ENCODE measurements around the gene PIP5K1B. TPM values are rescaled to one million over a fixed set of nuclear protein-coding genes. Genes with fewer than 3 reads are reported as not detected.

PIP5K1B gene
- total RNA-seq, 2 donors from 2014 or later = 3.9 to 7.1 TPM

DNA sequence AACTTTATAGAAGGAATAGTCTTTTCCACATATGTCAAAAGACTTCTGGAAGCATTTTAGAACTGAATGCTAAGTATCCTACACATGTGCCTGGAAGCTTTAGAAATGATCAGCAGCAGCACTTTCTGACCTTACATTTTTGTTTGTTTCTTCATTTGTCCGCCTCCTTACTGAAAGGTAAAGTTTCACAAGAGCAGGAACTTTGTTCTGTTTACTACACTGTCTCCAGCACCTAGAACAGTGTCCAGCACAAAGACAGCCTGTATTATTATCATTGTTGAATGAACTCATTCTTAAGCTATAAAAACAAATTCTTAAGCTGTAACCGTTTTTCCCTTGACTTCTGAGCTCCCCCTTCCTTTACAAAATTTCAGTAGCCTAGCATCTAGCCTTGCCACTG is 14.8 kb downstream of the PIP5K1B start:
- Histone ChIP-seq H3K27ac (no peak overlapping the region), H3K4me3 (no peak overlapping the region), H3K9me3 (no peaks in the 10 kb centered on the region), H3K36me3 (no peaks in the 10 kb centered on the region), H3K27me3 (replicated peaks; ENCODE audit: insufficient read depth) (no peaks in the 10 kb centered on the region), H3K4me1 (ENCODE audit: control insufficient read depth in 1 of 2, low read depth in 2 of 2) (no peaks in the 10 kb centered on the region)
- DNase-seq (ENCODE audit: low spot score) (no peak), ATAC-seq (ENCODE audit: insufficient number of reproducible peaks, low FRiP score, low read depth) (no peak)
- no peak for TF ChIP-seq CTCF (IDR thresholded peaks at IDR 0.05)

GRCh38 chr9:68720656-68721313 is 15.7 kb downstream of the PIP5K1B start:
- H3K27ac ChIP-seq = no peak overlapping the region
- DNase-seq (ENCODE audit: low spot score) (no peak), ATAC-seq (ENCODE audit: insufficient number of reproducible peaks, low FRiP score, low read depth) (no peak)
- no peaks in the 10 kb centered on the region for H3K27me3 ChIP-seq (replicated peaks; ENCODE audit: insufficient read depth)
- TF ChIP-seq CTCF (IDR thresholded peaks at IDR 0.05) = no peak
- H3K36me3 ChIP-seq = no peaks in the 10 kb centered on the region
- H3K4me1 ChIP-seq (ENCODE audit: control insufficient read depth in 1 of 2, low read depth in 2 of 2) = no peaks in the 10 kb centered on the region
- no peaks in the 10 kb centered on the region for H3K9me3 ChIP-seq
- H3K4me3 ChIP-seq = no peak overlapping the region

DNA sequence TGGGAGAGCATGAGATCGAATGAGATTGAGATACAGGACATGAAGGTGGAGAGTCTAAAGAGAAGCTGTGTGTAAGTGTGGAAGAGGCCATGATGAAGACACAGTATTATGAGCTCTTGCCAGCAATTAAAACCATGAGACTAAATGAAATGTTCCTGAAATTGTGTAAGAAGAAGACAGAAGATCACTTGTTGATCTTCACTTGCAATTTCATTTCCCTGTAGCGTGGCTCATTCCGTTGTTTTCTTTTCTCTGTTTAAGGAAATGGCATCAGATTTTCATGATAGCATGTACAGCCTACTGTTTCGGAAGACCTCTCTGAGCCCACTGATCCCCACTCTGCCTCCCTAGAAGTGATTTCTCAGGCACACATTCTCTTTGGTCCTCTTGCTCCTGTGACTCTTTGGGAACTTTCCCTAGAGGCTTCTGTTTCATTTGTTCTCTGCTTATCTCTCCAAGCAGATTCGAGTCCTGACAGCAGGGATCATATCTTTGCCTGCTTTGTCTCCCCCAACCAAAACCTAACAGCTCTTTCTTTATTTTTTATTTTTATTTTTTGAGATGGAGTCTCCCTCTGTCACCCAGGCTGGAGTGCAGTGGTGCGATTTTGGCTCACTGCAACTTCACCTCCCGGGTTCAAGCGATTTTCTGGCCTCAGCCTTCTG is 16.8 kb downstream of the PIP5K1B start:
- no peak for TF ChIP-seq CTCF (IDR thresholded peaks at IDR 0.05)
- Histone ChIP-seq H3K27me3 (replicated peaks; ENCODE audit: insufficient read depth) (no peaks in the 10 kb centered on the region), H3K9me3 (no peaks in the 10 kb centered on the region), H3K27ac (no peak overlapping the region), H3K4me1 (ENCODE audit: control insufficient read depth in 1 of 2, low read depth in 2 of 2) (no peaks in the 10 kb centered on the region), H3K4me3 (no peak overlapping the region), H3K36me3 (no peaks in the 10 kb centered on the region)
- ATAC-seq (ENCODE audit: insufficient number of reproducible peaks, low FRiP score, low read depth) (no peak), DNase-seq (ENCODE audit: low spot score) (no peak)

DNA sequence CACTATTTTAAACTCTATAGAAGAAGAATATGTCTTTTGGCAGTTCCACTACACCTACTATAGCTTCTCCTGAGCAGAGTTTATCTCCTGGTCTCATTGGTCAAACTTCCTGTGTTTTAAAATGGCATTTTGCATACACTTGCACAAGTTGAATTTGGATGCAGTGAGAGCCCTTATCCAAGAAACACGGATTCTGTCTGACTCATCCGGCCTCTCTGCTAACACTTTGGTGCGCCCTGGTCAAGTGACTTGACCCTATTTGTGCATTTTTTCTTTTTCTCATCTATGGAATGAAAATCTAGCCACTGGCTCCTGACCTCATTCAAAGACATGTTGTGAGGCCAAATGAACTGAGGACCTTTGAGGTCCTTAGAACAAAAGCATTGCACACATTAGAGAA is 20.0 kb downstream of the PIP5K1B start:
- no peak for TF ChIP-seq CTCF (IDR thresholded peaks at IDR 0.05)
- ATAC-seq (ENCODE audit: insufficient number of reproducible peaks, low FRiP score, low read depth) (no peak), DNase-seq (ENCODE audit: low spot score) (no peak)
- H3K36me3 ChIP-seq = no peaks in the 10 kb centered on the region
- no peak overlapping the region for H3K27ac ChIP-seq
- H3K9me3 ChIP-seq = no peaks in the 10 kb centered on the region
- no peaks in the 10 kb centered on the region for H3K27me3 ChIP-seq (replicated peaks; ENCODE audit: insufficient read depth)
- H3K4me1 ChIP-seq (ENCODE audit: control insufficient read depth in 1 of 2, low read depth in 2 of 2) = no peaks in the 10 kb centered on the region
- H3K4me3 ChIP-seq = no peak overlapping the region

- ATAC-seq (ENCODE audit: insufficient number of reproducible peaks, low FRiP score, low read depth) (no peak), DNase-seq (ENCODE audit: low spot score) (no peak)
- Histone ChIP-seq H3K27ac (no peak overlapping the region), H3K4me1 (ENCODE audit: control insufficient read depth in 1 of 2, low read depth in 2 of 2) (no peaks in the 10 kb centered on the region), H3K4me3 (no peak overlapping the region), H3K9me3 (no peaks in the 10 kb centered on the region), H3K27me3 (replicated peaks; ENCODE audit: insufficient read depth) (no peaks in the 10 kb centered on the region), H3K36me3 (no peaks in the 10 kb centered on the region)
- no peak for TF ChIP-seq CTCF (IDR thresholded peaks at IDR 0.05)
These were observed 21.4 kb downstream of the PIP5K1B start for GRCh38 chr9:68726489-68726888.
